ENCODE data around the gene DEPDC5. TPM values are rescaled to one million over a fixed set of nuclear protein-coding genes. Genes with fewer than 3 reads are reported as not detected.

DEPDC5 gene
- total and polyA plus RNA-seq, 9 of the 15 experiments (the other 6 are each of a cell fraction or from before 2014, with no cell fraction given): 2.3 to 12.3 (median 10.7) TPM

GRCh38 chr22:31935961-31936635 is 182.3 kb downstream of the DEPDC5 start (continued):
- TF ChIP-seq MECOM (CRISPR knock-in tag; IDR thresholded peaks at IDR 0.05) (no peak), CCNT2 (IDR thresholded peaks at IDR 0.05; ENCODE audit: borderline replicate concordance, extremely low read depth, insufficient read length, low read depth, low read length) (no peak), ZNF212 (CRISPR knock-in tag; IDR thresholded peaks at IDR 0.05) (no peak), ZNF318 (IDR thresholded peaks at IDR 0.05; ENCODE audit: borderline replicate concordance in 1 of 2, low read depth in 1 of 2) (no peak), NELFE (IDR thresholded peaks at IDR 0.05; ENCODE audit: insufficient read depth, insufficient read length) (no peak), ZNF253 (CRISPR knock-in tag; conservative IDR thresholded peaks at IDR 0.05) (no peak), CEBPB (tag; IDR thresholded peaks at IDR 0.05) (no peak), KDM1A (IDR thresholded peaks at IDR 0.05) (peak; percentile 57 to 63; a peak in 2 of 4 replicates), GMEB1 (CRISPR knock-in tag; IDR thresholded peaks at IDR 0.05) (no peak), XRCC4 (IDR thresholded peaks at IDR 0.05; ENCODE audit: extremely low read depth, insufficient read depth, insufficient read length) (no peak), NR2F6 (CRISPR knock-in tag; IDR thresholded peaks at IDR 0.05) (no peak), ATF3 (IDR thresholded peaks at IDR 0.05) (no peak), ATF3 (CRISPR knock-in tag; conservative IDR thresholded peaks at IDR 0.05) (no peak), HDAC8 (tag; IDR thresholded peaks at IDR 0.05) (no peak), TAF15 (IDR thresholded peaks at IDR 0.05; ENCODE audit: low read depth, low read length) (no peak), ARID3B (CRISPR knock-in tag; IDR thresholded peaks at IDR 0.05; ENCODE audit: borderline replicate concordance) (no peak)

Measured in K562 (cell line).